ENCODE measurements around the gene SOCS7. TPM values are rescaled to one million over a fixed set of nuclear protein-coding genes. Genes with fewer than 3 reads are reported as not detected.

SOCS7 gene
- total RNA-seq = 10 to 100 TPM; 13.2 to 19.1 (median 15.7) TPM

- Histone ChIP-seq H3K27ac (peak within 1 kb of the TSS; percentile 51 to 96 (median 90)), H3K4me1 (peaks cover 0 to 47% (median 8%) of the 10 kb centered on the region in 3 donors), H3K36me3 (no peaks in the 10 kb centered on the region), H3K27me3 (no peaks in the 10 kb centered on the region), H3K9me3 (no peaks in the 10 kb centered on the region), H3K4me3 (peak within 1 kb of the TSS; percentile 70 to 99)
- TF ChIP-seq POLR2AphosphoS5 (IDR thresholded peaks at IDR 0.05) (peak; percentile 63), CTCF (IDR thresholded peaks at IDR 0.05) (peak in 1 of 4 experiments; percentile 20), EP300 (IDR thresholded peaks at IDR 0.05) (no peak), POLR2A (IDR thresholded peaks at IDR 0.05) (peak; percentile 56 to 67)
- ATAC-seq = peak; percentile 98
- WGBS, 2 donors (ENCODE audit: low coverage in 1 of 2) = 20 to 23% methylated on average over 3 of the region's 84 CpGs
Measured at GRCh38 chr17:38351412-38352222, at the start of gene SOCS7. Gene SOCS7 (plus strand): TSS chr17:38351844. CDS start chr17:38352053, 209 bp downstream.

GRCh38 chr17:38315497-38315896 lies 36.1 kb upstream of the SOCS7 start:
- WGBS, 2 donors (ENCODE audit: low coverage in 1 of 2) = 67% methylated on average over 3 of the region's 3 CpGs; no CpG with 5 or more reads in 1 of the 2 donors
- no peaks in the 10 kb centered on the region for H3K27me3 ChIP-seq
- no peak overlapping the region for H3K4me3 ChIP-seq
- H3K4me1 ChIP-seq = no peaks in the 10 kb centered on the region
- peaks cover 0 to 82% of the 10 kb centered on the region in 2 donors for H3K36me3 ChIP-seq
- H3K27ac ChIP-seq = no peak overlapping the region
- TF ChIP-seq EP300 (IDR thresholded peaks at IDR 0.05) (no peak), CTCF (IDR thresholded peaks at IDR 0.05) (no peak), POLR2AphosphoS5 (IDR thresholded peaks at IDR 0.05) (no peak), POLR2A (IDR thresholded peaks at IDR 0.05) (no peak)
- ATAC-seq = no peak
- H3K9me3 ChIP-seq = no peaks in the 10 kb centered on the region

GRCh38 chr17:38317081-38317480 lies 34.6 kb upstream of the SOCS7 start:
- TF ChIP-seq POLR2AphosphoS5 (IDR thresholded peaks at IDR 0.05) = no peak
- TF ChIP-seq CTCF (IDR thresholded peaks at IDR 0.05) = no peak
- no peak for TF ChIP-seq POLR2A (IDR thresholded peaks at IDR 0.05)
- no peak for TF ChIP-seq EP300 (IDR thresholded peaks at IDR 0.05)
- no peak for ATAC-seq
- 35 to 75% methylated on average over 1 to 3 of the region's 3 CpGs for WGBS, 2 donors (ENCODE audit: low coverage in 1 of 2)

GRCh38 chr17:38320482-38320881 lies 31.2 kb upstream of the SOCS7 start:
- Histone ChIP-seq H3K9me3 (no peaks in the 10 kb centered on the region), H3K27me3 (no peaks in the 10 kb centered on the region), H3K36me3 (peaks cover 0 to 82% of the 10 kb centered on the region in 2 donors), H3K4me1 (peaks cover 0 to 1% (median 0%) of the 10 kb centered on the region in 3 donors), H3K4me3 (no peak overlapping the region), H3K27ac (no peak overlapping the region)
- 85 to 94% methylated on average over 6 to 7 of the region's 10 CpGs for WGBS, 2 donors (ENCODE audit: low coverage in 1 of 2)
- TF ChIP-seq POLR2A (IDR thresholded peaks at IDR 0.05) (no peak), EP300 (IDR thresholded peaks at IDR 0.05) (no peak)
- no peak for ATAC-seq

More at GRCh38 chr17:38317081-38317480, 34.6 kb upstream of the SOCS7 start:
- H3K27ac ChIP-seq = no peak overlapping the region
- H3K36me3 ChIP-seq = peaks cover 0 to 83% of the 10 kb centered on the region in 2 donors
- H3K27me3 ChIP-seq = no peaks in the 10 kb centered on the region
- H3K4me3 ChIP-seq = no peak overlapping the region
- H3K4me1 ChIP-seq = no peaks in the 10 kb centered on the region
- H3K9me3 ChIP-seq = no peaks in the 10 kb centered on the region

- peaks cover 0 to 65% of the 10 kb centered on the region in 2 donors for H3K36me3 ChIP-seq
- TF ChIP-seq CTCF (IDR thresholded peaks at IDR 0.05) (peak in 3 of 4 experiments; percentile 28 to 85 (median 37)), POLR2AphosphoS5 (IDR thresholded peaks at IDR 0.05) (no peak)
- 33 to 52% methylated on average over 4 to 7 of the region's 8 CpGs for WGBS, 2 donors (ENCODE audit: low coverage in 1 of 2)
- H3K4me3 ChIP-seq = no peak overlapping the region
- no peaks in the 10 kb centered on the region for H3K9me3 ChIP-seq
- ATAC-seq = peak; percentile 62
- H3K27ac ChIP-seq = no peak overlapping the region
- peaks cover 0 to 19% (median 4%) of the 10 kb centered on the region in 3 donors for H3K4me1 ChIP-seq
- no peaks in the 10 kb centered on the region for H3K27me3 ChIP-seq
Measured at GRCh38 chr17:38322156-38322779, 29.4 kb upstream of the SOCS7 start.
